Measurements from ENCODE around the gene KLF9.

Gene KLF9

GRCh38 chr9:70355801-70356200 lies 58.7 kb downstream of the KLF9 start:
- DNase-seq (ENCODE audit: low read depth) = no peak

- no peak for DNase-seq (ENCODE audit: low read depth)
Observed at GRCh38 chr9:70352802-70353201, 61.7 kb downstream of the KLF9 start.

GRCh38 chr9:70352356-70352755 lies 62.1 kb downstream of the KLF9 start:
- DNase-seq (ENCODE audit: low read depth) = no peak

DNA sequence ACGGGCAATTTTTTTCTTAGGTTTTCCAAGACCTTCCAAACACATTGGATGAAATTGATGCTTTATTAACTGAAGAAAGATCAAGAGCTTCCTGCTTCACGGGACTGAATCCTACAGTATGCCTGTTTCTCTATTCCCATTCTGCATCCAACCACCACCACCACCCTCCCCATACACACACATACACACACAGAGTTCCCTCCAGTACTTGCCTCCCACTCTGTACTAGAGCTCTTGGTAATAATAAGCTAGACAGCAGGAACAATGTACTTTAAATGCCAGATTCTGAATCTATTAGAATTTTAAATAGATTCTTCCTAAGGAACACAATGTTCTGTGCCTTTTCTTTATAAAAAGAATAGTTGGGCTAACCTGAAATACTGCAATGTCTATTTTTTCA lies 67.4 kb downstream of the KLF9 start:
- DNase-seq (ENCODE audit: low read depth) = no peak

- no peak for DNase-seq (ENCODE audit: low read depth)
Observed at GRCh38 chr9:70340572-70340971, 73.9 kb downstream of the KLF9 start.

All from activated T-cell treated with anti-CD3 and anti-CD28 coated beads for 48 hours (primary cell).